ENCODE measurements around the gene CEP44. TPM values are rescaled to one million over a fixed set of nuclear protein-coding genes. Genes with fewer than 3 reads are reported as not detected.

Gene CEP44
- total RNA-seq, 1 experiment from 2014 or later = 8.4 TPM

DNA sequence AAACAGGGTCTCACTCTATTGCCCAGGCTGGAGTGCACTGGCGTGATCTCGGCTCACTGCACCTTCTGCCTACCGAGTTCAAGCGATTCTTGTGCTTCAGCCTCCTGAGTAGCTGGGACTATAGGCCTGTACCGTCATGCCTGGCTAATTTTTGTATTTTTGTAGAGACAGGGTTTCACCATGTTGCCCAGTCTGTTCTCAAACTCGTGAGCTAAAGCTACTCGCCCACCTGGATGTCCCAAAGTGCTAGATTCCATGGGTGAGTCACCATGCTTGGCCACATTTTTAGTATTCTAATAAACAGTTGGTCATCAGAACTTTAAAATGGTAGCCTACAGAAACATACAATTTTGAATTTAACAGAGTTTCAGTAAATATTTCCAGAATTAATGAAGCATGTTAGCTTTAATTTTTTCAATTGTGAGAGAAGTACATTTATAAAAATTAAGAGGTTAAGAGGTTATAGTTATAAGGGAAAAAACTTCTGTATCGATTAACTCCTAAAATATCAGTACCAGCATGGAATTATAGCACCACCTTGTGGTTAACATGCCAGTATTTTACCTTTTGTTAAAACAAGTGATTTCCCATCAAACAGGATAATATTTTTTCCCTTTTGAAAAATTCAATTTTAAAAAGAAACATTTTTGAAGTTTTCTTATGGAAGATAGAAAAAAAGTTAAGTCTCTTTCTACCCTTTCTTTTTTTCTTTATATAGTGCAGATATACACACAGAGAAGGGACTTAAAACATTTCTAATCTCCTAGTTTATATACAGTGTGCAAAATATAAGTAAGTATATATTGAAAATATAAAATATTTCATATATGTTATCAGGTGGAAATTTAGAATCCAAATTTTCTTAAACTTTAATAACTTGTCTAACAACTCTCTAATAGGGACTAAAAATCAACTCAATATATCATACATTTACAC lies 35.4 kb downstream of the CEP44 start:
- no peak for ATAC-seq
- Histone ChIP-seq H3K79me2 (ENCODE audit: low read length) (no peaks in the 10 kb centered on the region), H3K27ac (ENCODE audit: low read length) (no peak overlapping the region), H4K20me1 (ENCODE audit: low read length) (no peaks in the 10 kb centered on the region), H3K4me1 (ENCODE audit: insufficient read depth, low read length) (peaks cover 17% of the 10 kb centered on the region), H3K9me2 (replicated peaks; ENCODE audit: low read length) (no peaks in the 10 kb centered on the region), H3K27me3 (ENCODE audit: low read length) (no peaks in the 10 kb centered on the region), H3K4me3 (ENCODE audit: low read length) (no peak overlapping the region), H3K9me3 (ENCODE audit: low read length) (no peaks in the 10 kb centered on the region), H3F3A (ENCODE audit: low read length, unreplicated experiment) (no peaks in the 10 kb centered on the region), H3K4me2 (ENCODE audit: low read length) (no peak overlapping the region), H3K36me3 (ENCODE audit: low read depth, low read length) (no peaks in the 10 kb centered on the region; the same call in 1 of the 2 replicates), H3K9ac (ENCODE audit: low read length) (no peak overlapping the region), H2AFZ (ENCODE audit: low read length) (no peak overlapping the region)
- DNase-seq = peak; percentile 45
- no TSS peak for BruUV-seq (replicated peaks)
- ChIA-PET POLR2A (ENCODE audit: unreplicated experiment) (interaction anchor here (0.6 kb wide), 1 partner anchor 75 kb away, joined by 3 read pairs; no protein-coding TSS in a partner anchor), CTCF (interaction anchor here (0.6 to 0.7 kb wide), 3 partner anchors 59 to 160 kb away, joined by 3 to 4 read pairs (median 3); no protein-coding TSS in a partner anchor)
- TF ChIP-seq, protein P1, sequence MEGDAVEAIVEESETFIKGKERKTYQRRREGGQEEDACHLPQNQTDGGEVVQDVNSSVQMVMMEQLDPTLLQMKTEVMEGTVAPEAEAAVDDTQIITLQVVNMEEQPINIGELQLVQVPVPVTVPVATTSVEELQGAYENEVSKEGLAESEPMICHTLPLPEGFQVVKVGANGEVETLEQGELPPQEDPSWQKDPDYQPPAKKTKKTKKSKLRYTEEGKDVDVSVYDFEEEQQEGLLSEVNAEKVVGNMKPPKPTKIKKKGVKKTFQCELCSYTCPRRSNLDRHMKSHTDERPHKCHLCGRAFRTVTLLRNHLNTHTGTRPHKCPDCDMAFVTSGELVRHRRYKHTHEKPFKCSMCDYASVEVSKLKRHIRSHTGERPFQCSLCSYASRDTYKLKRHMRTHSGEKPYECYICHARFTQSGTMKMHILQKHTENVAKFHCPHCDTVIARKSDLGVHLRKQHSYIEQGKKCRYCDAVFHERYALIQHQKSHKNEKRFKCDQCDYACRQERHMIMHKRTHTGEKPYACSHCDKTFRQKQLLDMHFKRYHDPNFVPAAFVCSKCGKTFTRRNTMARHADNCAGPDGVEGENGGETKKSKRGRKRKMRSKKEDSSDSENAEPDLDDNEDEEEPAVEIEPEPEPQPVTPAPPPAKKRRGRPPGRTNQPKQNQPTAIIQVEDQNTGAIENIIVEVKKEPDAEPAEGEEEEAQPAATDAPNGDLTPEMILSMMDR (conservative IDR thresholded peaks at IDR 0.05; ENCODE audit: low read depth, low read length) = peak; percentile 81
- TF ChIP-seq EZH2 (IDR thresholded peaks at IDR 0.05; ENCODE audit: low read length, unreplicated experiment) (no peak), EZH2phosphoT487 (IDR thresholded peaks at IDR 0.05; ENCODE audit: borderline replicate concordance, low read length) (no peak)
- intact Hi-C loops (cut with micrococcal nuclease) = loop anchor here (1.0 to 5.0 kb wide), 3 partner anchors 42 to 162 kb away; no protein-coding TSS in a partner anchor

DNA sequence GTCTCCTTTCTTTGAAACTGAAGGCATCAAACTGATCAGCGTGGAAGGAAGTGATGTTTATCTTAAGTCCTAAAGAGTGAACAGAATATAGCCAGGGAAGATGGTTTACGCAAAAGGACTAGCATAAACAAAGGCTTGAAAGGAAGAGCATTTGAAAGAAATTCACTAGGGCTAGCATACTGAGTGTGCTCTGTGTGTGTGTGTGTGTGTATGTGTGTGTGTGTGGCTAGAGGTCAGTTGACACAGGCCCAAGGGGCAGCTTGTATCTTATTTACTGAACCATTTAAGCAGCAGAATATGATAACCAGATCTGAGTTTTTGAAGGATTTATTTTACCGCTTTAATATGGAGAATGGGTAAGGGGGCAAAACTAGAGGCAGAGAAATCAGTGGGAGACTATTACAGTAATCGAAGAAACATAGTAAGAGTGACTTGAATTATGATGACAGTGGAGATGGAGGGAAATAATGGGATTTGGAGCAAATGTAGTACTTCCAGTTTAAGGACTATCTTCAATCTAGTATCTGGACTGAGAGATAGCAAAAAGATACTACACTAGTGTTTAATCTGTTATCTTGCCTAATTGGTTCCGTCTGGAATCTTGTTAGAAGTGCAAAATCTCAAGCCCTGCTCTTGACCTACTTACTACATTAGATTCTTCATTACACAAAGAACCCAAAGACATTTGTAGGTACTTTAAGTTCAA lies 36.9 kb downstream of the CEP44 start:
- Histone ChIP-seq H3K9ac (ENCODE audit: low read length) (no peak overlapping the region), H3K4me1 (ENCODE audit: insufficient read depth, low read length) (peaks cover 14% of the 10 kb centered on the region), H3K79me2 (ENCODE audit: low read length) (no peaks in the 10 kb centered on the region), H3F3A (ENCODE audit: low read length, unreplicated experiment) (no peaks in the 10 kb centered on the region), H3K27ac (ENCODE audit: low read length) (no peak overlapping the region), H3K36me3 (ENCODE audit: low read depth, low read length) (no peaks in the 10 kb centered on the region; the same call in 1 of the 2 replicates), H3K27me3 (ENCODE audit: low read length) (no peaks in the 10 kb centered on the region), H2AFZ (ENCODE audit: low read length) (no peak overlapping the region), H3K4me3 (ENCODE audit: low read length) (no peak overlapping the region), H3K9me2 (replicated peaks; ENCODE audit: low read length) (no peaks in the 10 kb centered on the region), H3K9me3 (ENCODE audit: low read length) (no peaks in the 10 kb centered on the region), H4K20me1 (ENCODE audit: low read length) (no peaks in the 10 kb centered on the region), H3K4me2 (ENCODE audit: low read length) (no peak overlapping the region)
- intact Hi-C loops (cut with micrococcal nuclease) = no loop called here
- no peak for DNase-seq
- no TSS peak for BruUV-seq (replicated peaks)
- ATAC-seq = no peak
- POLR2A ChIA-PET (ENCODE audit: unreplicated experiment) = no interaction called here
- CTCF ChIA-PET = no interaction called here
- TF ChIP-seq EZH2 (IDR thresholded peaks at IDR 0.05; ENCODE audit: low read length, unreplicated experiment) (no peak), EZH2phosphoT487 (IDR thresholded peaks at IDR 0.05; ENCODE audit: borderline replicate concordance, low read length) (no peak)
- TF ChIP-seq, protein P1 (conservative IDR thresholded peaks at IDR 0.05; ENCODE audit: low read depth, low read length) = no peak
